Measurements from ENCODE around the gene FTSJ1. TPM values are rescaled to one million over a fixed set of nuclear protein-coding genes. Genes with fewer than 3 reads are reported as not detected.
"Not testable (repeated sequence)": the region's sequence is repeated elsewhere in the genome, so short reads cannot be mapped to it uniquely, and the experiment has no call there.

The FTSJ1 gene, protein sequence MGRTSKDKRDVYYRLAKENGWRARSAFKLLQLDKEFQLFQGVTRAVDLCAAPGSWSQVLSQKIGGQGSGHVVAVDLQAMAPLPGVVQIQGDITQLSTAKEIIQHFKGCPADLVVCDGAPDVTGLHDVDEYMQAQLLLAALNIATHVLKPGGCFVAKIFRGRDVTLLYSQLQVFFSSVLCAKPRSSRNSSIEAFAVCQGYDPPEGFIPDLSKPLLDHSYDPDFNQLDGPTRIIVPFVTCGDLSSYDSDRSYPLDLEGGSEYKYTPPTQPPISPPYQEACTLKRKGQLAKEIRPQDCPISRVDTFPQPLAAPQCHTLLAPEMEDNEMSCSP
- 80.3 and 91.4 TPM in 2 replicates for total RNA-seq

- Histone ChIP-seq H3K36me3 (ENCODE audit: control insufficient read depth, insufficient read depth, low read length) (no peaks in the 10 kb centered on the region), H3K4me3 (ENCODE audit: low read depth, low read length) (peak within 1 kb of the TSS; percentile 65), H3K27me3 (ENCODE audit: control insufficient read depth, insufficient read depth, low read length) (no peaks in the 10 kb centered on the region)
- no peak for TF ChIP-seq CTCF (IDR thresholded peaks at IDR 0.05; ENCODE audit: insufficient read depth, low read length, poor library complexity, severe bottlenecking)
- peak; percentile 70 for DNase-seq (ENCODE audit: low read depth)
These were observed at the start of gene FTSJ1 for GRCh38 chrX:48475774-48476577. Gene FTSJ1, plus strand, starts transcription at chrX:48476199. Its CDS starts 1,849 bp downstream, at chrX:48478048.

DNA sequence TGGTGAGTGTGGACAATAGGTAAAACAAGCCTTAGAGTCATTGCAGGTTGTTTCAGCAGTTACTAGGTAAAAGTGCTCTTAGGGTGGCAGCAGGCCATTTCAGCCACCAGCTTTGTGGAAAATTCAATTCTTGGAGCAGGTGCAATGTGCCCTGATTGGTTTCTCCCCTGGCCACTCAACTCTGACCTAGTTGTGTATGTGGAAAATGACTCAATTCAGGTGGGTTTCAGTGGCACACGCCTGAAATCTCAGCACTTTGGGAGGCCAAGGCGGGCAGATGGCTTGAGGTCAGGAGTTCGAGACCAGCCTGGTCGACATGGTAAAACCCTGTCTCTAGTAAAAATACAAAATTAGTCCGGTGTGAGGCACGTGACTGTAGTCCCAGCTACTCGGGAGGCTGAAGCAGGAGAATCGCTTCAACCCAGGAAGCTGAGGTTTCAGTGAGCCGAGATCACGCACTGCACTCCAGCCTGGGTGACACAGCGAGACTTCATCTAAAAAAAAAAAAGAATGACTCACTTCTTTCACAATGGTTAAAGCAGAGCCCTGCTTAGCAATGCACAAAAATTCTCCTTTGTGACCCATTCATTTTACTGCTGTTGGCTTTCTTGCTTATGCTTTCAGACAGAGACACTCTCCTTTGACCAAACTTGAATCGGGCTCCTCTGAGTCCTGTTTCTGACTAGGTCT lies 48.8 kb upstream of the FTSJ1 start:
- not testable (repeated sequence) for DNase-seq (ENCODE audit: low read depth); H3K27me3 ChIP-seq (ENCODE audit: control insufficient read depth, insufficient read depth, low read length); H3K36me3 ChIP-seq (ENCODE audit: control insufficient read depth, insufficient read depth, low read length); H3K4me3 ChIP-seq (ENCODE audit: low read depth, low read length)

DNA sequence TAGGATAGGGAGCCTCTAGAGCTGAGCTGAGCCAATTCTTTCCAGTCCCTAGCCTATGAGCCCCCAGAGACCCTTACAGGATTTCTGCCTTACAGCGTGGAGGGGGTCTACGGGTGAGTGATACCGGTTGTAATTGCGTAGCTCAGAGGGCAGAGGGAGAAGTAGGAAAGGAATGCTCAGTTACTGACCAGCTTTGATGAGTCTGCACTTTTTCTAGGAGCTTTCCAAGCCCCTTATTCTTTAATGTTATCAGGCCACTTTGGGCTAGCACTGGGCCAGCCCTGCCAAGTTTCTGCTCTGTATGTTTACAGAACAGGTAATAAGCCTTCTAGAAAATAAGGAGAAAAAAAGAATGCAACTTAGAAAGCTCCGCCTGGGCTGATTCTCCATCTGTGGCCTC lies 46.4 kb upstream of the FTSJ1 start:
- H3K36me3 ChIP-seq (ENCODE audit: control insufficient read depth, insufficient read depth, low read length): not testable (repeated sequence)

DNA sequence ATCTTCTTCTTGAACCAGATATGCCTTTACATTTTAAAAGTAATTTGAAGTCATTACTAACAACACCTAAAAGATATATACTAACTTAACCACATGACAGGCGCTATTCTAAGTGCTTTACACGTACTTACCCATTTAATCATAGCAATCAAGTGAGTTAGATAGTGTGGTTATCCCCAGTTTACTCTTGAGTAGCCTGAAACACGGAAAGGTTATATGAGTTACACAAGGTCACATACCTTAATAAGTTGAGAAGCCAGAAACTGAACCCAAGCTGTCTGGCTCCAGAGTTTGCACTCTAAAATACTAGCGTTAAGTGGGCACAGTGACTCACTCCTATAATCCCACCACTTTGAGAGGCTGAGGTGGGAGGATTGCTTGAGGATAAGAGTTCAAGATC lies 45.8 kb upstream of the FTSJ1 start:
- not testable (repeated sequence) for H3K4me3 ChIP-seq (ENCODE audit: low read depth, low read length); H3K36me3 ChIP-seq (ENCODE audit: control insufficient read depth, insufficient read depth, low read length); DNase-seq (ENCODE audit: low read depth); H3K27me3 ChIP-seq (ENCODE audit: control insufficient read depth, insufficient read depth, low read length)

More for the DNA sequence above, 46.4 kb upstream of the FTSJ1 start:
- H3K4me3 ChIP-seq (ENCODE audit: low read depth, low read length); DNase-seq (ENCODE audit: low read depth); H3K27me3 ChIP-seq (ENCODE audit: control insufficient read depth, insufficient read depth, low read length): not testable (repeated sequence)

DNA sequence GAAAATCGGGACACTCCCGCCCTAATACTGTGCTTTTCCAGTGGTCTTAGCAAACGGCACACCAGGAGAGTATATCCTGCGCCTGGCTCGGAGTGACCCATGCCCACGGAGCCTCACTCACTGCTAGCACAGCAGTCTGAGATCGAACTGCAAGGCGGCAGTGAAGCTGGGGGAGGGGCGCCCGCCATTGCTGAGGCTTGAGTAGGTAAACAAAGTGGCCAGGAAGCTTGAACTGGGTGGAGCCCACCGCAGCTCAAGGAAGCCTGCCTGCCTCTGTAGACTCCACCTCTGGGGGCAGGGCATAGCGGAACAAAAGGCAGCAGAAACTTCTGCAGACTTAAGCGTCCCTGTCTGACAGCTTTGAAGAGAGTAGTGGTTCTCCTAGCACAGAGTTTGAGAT lies 42.3 kb upstream of the FTSJ1 start:
- not testable (repeated sequence) for H3K4me3 ChIP-seq (ENCODE audit: low read depth, low read length); H3K36me3 ChIP-seq (ENCODE audit: control insufficient read depth, insufficient read depth, low read length); DNase-seq (ENCODE audit: low read depth); H3K27me3 ChIP-seq (ENCODE audit: control insufficient read depth, insufficient read depth, low read length)

- H3K4me3 ChIP-seq (ENCODE audit: low read depth, low read length); H3K27me3 ChIP-seq (ENCODE audit: control insufficient read depth, insufficient read depth, low read length); DNase-seq (ENCODE audit: low read depth); H3K36me3 ChIP-seq (ENCODE audit: control insufficient read depth, insufficient read depth, low read length): not testable (repeated sequence)
These were observed 28.8 kb upstream of the FTSJ1 start for GRCh38 chrX:48447201-48447600.

- no peak overlapping the region for H3K4me3 ChIP-seq (ENCODE audit: low read depth, low read length)
- no peak for DNase-seq (ENCODE audit: low read depth)
- TF ChIP-seq CTCF (IDR thresholded peaks at IDR 0.05; ENCODE audit: insufficient read depth, low read length, poor library complexity, severe bottlenecking): no peak
- H3K36me3 ChIP-seq (ENCODE audit: control insufficient read depth, insufficient read depth, low read length): no peaks in the 10 kb centered on the region
- no peaks in the 10 kb centered on the region for H3K27me3 ChIP-seq (ENCODE audit: control insufficient read depth, insufficient read depth, low read length)
These were observed 25.9 kb upstream of the FTSJ1 start for GRCh38 chrX:48450076-48450475.

GRCh38 chrX:48451708-48452107 lies 24.3 kb upstream of the FTSJ1 start:
- no peak overlapping the region for H3K4me3 ChIP-seq (ENCODE audit: low read depth, low read length)
- no peak for TF ChIP-seq CTCF (IDR thresholded peaks at IDR 0.05; ENCODE audit: insufficient read depth, low read length, poor library complexity, severe bottlenecking)
- H3K36me3 ChIP-seq (ENCODE audit: control insufficient read depth, insufficient read depth, low read length): no peaks in the 10 kb centered on the region
- DNase-seq (ENCODE audit: low read depth): no peak
- H3K27me3 ChIP-seq (ENCODE audit: control insufficient read depth, insufficient read depth, low read length): no peaks in the 10 kb centered on the region
